ENCODE results near the gene FOXL1. TPM values are rescaled to one million over a fixed set of nuclear protein-coding genes. Genes with fewer than 3 reads are reported as not detected.

Gene FOXL1
- polyA plus RNA-seq, 1 experiment: 4.9 TPM

GRCh38 chr16:86597880-86598606, 19.7 kb downstream of the FOXL1 start:
- Histone ChIP-seq H3K36me3 (ENCODE audit: control insufficient read depth, insufficient read depth, low read length) (no peaks in the 10 kb centered on the region), H3K27me3 (ENCODE audit: control insufficient read depth, insufficient read depth, low read length) (no peaks in the 10 kb centered on the region), H3K4me3 (ENCODE audit: low read depth, low read length) (no peak overlapping the region)
- TF ChIP-seq CTCF (IDR thresholded peaks at IDR 0.05; ENCODE audit: insufficient read depth, low read depth, low read length): no peak
- no peak for DNase-seq (ENCODE audit: low read depth)
- CTCF ChIA-PET: interaction anchor here (0.8 kb wide), 2 partner anchors 9 to 19 kb away, joined by 3 read pairs; no protein-coding TSS in a partner anchor
- POLR2A ChIA-PET: interaction anchor here (0.6 kb wide), 1 partner anchor 12 kb away, joined by 3 read pairs; no protein-coding TSS in a partner anchor

GRCh38 chr16:86598607-86599565, 20.5 kb downstream of the FOXL1 start:
- Histone ChIP-seq H3K27me3 (ENCODE audit: control insufficient read depth, insufficient read depth, low read length) (no peaks in the 10 kb centered on the region), H3K4me3 (ENCODE audit: low read depth, low read length) (no peak overlapping the region), H3K36me3 (ENCODE audit: control insufficient read depth, insufficient read depth, low read length) (no peaks in the 10 kb centered on the region)
- DNase-seq (ENCODE audit: low read depth): no peak
- TF ChIP-seq CTCF (IDR thresholded peaks at IDR 0.05; ENCODE audit: insufficient read depth, low read depth, low read length): no peak
- ChIA-PET POLR2A (interaction anchor here (0.6 kb wide), 1 partner anchor 13 kb away, joined by 3 read pairs; no protein-coding TSS in a partner anchor), CTCF (interaction anchor here (0.8 kb wide), 2 partner anchors 8 to 28 kb away, joined by 3 read pairs; no protein-coding TSS in a partner anchor)

GRCh38 chr16:86601356-86601755, 23.0 kb downstream of the FOXL1 start:
- H3K27me3 ChIP-seq (ENCODE audit: control insufficient read depth, insufficient read depth, low read length): no peaks in the 10 kb centered on the region
- CTCF ChIA-PET: no interaction called here
- no peak overlapping the region for H3K4me3 ChIP-seq (ENCODE audit: low read depth, low read length)
- no peak for TF ChIP-seq CTCF (IDR thresholded peaks at IDR 0.05; ENCODE audit: insufficient read depth, low read depth, low read length)
- POLR2A ChIA-PET: no interaction called here
- H3K36me3 ChIP-seq (ENCODE audit: control insufficient read depth, insufficient read depth, low read length): no peaks in the 10 kb centered on the region
- no peak for DNase-seq (ENCODE audit: low read depth)

- no peak for TF ChIP-seq CTCF (IDR thresholded peaks at IDR 0.05; ENCODE audit: insufficient read depth, low read depth, low read length)
- H3K27me3 ChIP-seq (ENCODE audit: control insufficient read depth, insufficient read depth, low read length): no peaks in the 10 kb centered on the region
- ChIA-PET POLR2A (no interaction called here), CTCF (interaction anchor here (1.0 kb wide), 1 partner anchor 12 kb away, joined by 3 read pairs; no protein-coding TSS in a partner anchor)
- no peak for DNase-seq (ENCODE audit: low read depth)
- no peaks in the 10 kb centered on the region for H3K36me3 ChIP-seq (ENCODE audit: control insufficient read depth, insufficient read depth, low read length)
- H3K4me3 ChIP-seq (ENCODE audit: low read depth, low read length): no peak overlapping the region
Observed at GRCh38 chr16:86602521-86602920, 24.2 kb downstream of the FOXL1 start.

Measured in BJ (cell line).